ENCODE measurements around the gene MERTK.
"Not testable (repeated sequence)": the region's sequence is repeated elsewhere in the genome, so short reads cannot be mapped to it uniquely, and the experiment has no call there.

MERTK gene

GRCh38 chr2:112045446-112046014, 147.1 kb downstream of the MERTK start:
- no peak for DNase-seq (ENCODE audit: low read depth)

GRCh38 chr2:112046231-112046630, 147.8 kb downstream of the MERTK start:
- DNase-seq (ENCODE audit: low read depth) = no peak

- DNase-seq (ENCODE audit: low read depth) = peak; percentile 51
Measured at GRCh38 chr2:112047537-112048235, 149.3 kb downstream of the MERTK start.

GRCh38 chr2:112048236-112048592, 149.8 kb downstream of the MERTK start:
- DNase-seq (ENCODE audit: low read depth) = no peak

GRCh38 chr2:112048887-112049286, 150.5 kb downstream of the MERTK start:
- peak; percentile 64 for DNase-seq (ENCODE audit: low read depth)

GRCh38 chr2:112050316-112050715, 151.9 kb downstream of the MERTK start:
- DNase-seq (ENCODE audit: low read depth) = no peak

- DNase-seq (ENCODE audit: low read depth) = peak; percentile 91
Measured at GRCh38 chr2:112053917-112054846, 155.8 kb downstream of the MERTK start.

- DNase-seq (ENCODE audit: low read depth) = peak; percentile 96
Measured at GRCh38 chr2:112054847-112055729, 156.7 kb downstream of the MERTK start, which contains the start of gene TMEM87B. Gene TMEM87B, plus strand, starts transcription at chr2:112055269. Its CDS starts 323 bp downstream, at chr2:112055592.

GRCh38 chr2:112055730-112056625, 157.6 kb downstream of the MERTK start:
- DNase-seq (ENCODE audit: low read depth) = peak; percentile 98

GRCh38 chr2:112056626-112056987, 158.2 kb downstream of the MERTK start:
- DNase-seq (ENCODE audit: low read depth) = no peak

- DNase-seq (ENCODE audit: low read depth) = no peak
Measured at GRCh38 chr2:112059671-112060070, 161.3 kb downstream of the MERTK start.

- DNase-seq (ENCODE audit: low read depth) = no peak
Measured at GRCh38 chr2:112061299-112061698, 162.9 kb downstream of the MERTK start.

GRCh38 chr2:112061840-112062239, 163.4 kb downstream of the MERTK start:
- no peak for DNase-seq (ENCODE audit: low read depth)

- no peak for DNase-seq (ENCODE audit: low read depth)
Measured at GRCh38 chr2:112062894-112063293, 164.5 kb downstream of the MERTK start.

- no peak for DNase-seq (ENCODE audit: low read depth)
Measured at GRCh38 chr2:112065486-112065885, 167.1 kb downstream of the MERTK start.

GRCh38 chr2:112065966-112066365, 167.6 kb downstream of the MERTK start:
- DNase-seq (ENCODE audit: low read depth) = peak; percentile 86

GRCh38 chr2:112069794-112070193, 171.4 kb downstream of the MERTK start:
- not testable (repeated sequence) for DNase-seq (ENCODE audit: low read depth)

- DNase-seq (ENCODE audit: low read depth) = no peak
Measured at GRCh38 chr2:112073875-112074274, 175.5 kb downstream of the MERTK start.

- no peak for DNase-seq (ENCODE audit: low read depth)
Measured at GRCh38 chr2:112074506-112074905, 176.1 kb downstream of the MERTK start.

- DNase-seq (ENCODE audit: low read depth) = no peak
Measured at GRCh38 chr2:112075490-112076260, 177.3 kb downstream of the MERTK start.

All from amniotic epithelial cell (primary cell).